Measurements from ENCODE around the gene ADAMTSL3.

ADAMTSL3 gene

DNA sequence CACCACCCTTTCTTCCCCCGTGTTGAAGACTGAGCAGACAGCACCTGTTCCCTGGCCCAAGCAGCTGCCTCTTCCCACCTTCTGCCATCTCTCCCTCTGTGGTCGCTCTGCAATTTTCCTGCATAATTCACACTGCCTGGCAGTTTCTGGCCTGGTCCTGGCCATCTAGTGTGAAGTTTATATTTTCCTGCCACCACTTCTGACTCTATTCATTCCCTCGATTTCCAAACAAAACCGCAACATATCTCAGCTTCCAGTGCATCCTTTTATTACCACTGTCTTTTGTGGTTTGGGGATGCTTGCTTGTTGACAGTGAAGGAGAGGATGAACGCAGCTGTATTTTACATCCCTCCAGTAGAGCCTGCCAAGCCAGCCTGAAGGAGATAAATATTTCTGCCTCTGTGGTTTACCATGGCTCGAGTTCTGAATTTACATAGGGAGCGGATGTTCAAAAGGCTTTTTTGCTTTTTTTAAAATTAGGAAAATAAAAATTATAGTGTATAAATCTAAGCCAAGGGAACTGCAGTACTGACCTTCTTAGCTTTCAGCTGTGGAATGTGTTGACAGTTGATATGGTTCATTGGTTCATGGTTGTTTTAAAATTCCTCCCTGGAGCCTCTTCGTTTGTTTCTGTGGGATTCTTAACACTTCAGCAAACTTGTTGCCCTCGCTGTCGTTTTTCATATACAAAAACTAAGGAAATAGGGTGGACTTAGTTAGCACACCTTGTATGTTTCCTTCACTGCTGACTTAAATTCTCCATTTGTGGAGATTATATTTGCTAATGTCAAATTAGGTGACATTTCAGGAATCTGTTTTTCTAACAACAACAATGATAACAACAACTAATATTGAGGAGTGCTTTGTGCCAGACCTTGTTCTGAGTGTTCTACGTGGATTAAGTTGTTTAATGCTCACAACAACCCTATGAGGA lies 250.5 kb downstream of the ADAMTSL3 start:
- Histone ChIP-seq H3K27ac (ENCODE audit: low read length) (no peak overlapping the region), H4K20me1 (ENCODE audit: insufficient read depth, low read length) (no peaks in the 10 kb centered on the region), H2AFZ (ENCODE audit: low read depth, low read length) (no peak overlapping the region), H3K4me1 (ENCODE audit: low read length) (no peaks in the 10 kb centered on the region), H3K4me2 (ENCODE audit: low read length) (no peak overlapping the region), H3K27me3 (ENCODE audit: low read depth, low read length) (peaks cover 24% of the 10 kb centered on the region; the same call in 1 of the 2 replicates), H3K79me2 (ENCODE audit: low read length) (no peaks in the 10 kb centered on the region), H3K9ac (ENCODE audit: low read length) (no peak overlapping the region), H3K36me3 (replicated peaks; ENCODE audit: low read depth, low read length) (no peaks in the 10 kb centered on the region), H3K4me3 (ENCODE audit: low read length) (no peak overlapping the region), H3K9me3 (ENCODE audit: insufficient read depth, low read length) (no peaks in the 10 kb centered on the region)
- TF ChIP-seq, protein P1, sequence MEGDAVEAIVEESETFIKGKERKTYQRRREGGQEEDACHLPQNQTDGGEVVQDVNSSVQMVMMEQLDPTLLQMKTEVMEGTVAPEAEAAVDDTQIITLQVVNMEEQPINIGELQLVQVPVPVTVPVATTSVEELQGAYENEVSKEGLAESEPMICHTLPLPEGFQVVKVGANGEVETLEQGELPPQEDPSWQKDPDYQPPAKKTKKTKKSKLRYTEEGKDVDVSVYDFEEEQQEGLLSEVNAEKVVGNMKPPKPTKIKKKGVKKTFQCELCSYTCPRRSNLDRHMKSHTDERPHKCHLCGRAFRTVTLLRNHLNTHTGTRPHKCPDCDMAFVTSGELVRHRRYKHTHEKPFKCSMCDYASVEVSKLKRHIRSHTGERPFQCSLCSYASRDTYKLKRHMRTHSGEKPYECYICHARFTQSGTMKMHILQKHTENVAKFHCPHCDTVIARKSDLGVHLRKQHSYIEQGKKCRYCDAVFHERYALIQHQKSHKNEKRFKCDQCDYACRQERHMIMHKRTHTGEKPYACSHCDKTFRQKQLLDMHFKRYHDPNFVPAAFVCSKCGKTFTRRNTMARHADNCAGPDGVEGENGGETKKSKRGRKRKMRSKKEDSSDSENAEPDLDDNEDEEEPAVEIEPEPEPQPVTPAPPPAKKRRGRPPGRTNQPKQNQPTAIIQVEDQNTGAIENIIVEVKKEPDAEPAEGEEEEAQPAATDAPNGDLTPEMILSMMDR (IDR thresholded peaks at IDR 0.05; ENCODE audit: low read depth, low read length) = no peak
- TF ChIP-seq EZH2phosphoT487 (IDR thresholded peaks at IDR 0.05; ENCODE audit: low read depth) = no peak

DNA sequence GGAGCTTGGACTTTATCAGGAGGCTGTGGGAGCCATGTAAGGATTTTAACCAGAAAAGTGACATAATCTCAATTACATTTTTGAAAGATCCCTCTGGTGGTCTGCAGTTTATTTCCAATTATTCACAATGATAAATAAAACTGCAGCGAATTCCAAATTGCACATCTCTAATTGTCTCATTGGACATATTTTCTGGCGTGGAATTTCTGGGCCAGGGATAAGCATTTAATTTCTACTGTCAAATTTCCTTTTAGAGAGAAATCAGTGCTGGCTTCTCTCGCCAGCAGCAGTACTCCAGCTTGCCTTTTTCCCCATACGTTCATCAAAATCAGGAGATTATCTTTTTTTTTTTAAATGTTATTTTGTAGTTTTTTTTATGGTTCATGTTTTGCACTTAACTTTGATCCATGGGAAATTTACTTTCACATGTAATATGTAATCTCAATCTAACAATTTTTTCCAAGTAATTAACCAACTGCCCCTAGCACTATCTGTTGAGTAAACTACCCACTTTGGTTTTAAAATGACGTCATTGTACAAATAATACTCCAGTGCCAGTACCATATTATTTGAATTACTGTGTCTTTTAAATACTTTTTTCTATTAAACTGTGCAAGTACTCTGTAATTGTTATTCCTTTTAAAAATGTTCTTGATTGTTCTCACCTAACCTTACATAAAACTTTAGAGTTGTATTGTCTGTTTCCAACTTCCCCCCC lies 251.8 kb downstream of the ADAMTSL3 start:
- Histone ChIP-seq H3K36me3 (replicated peaks; ENCODE audit: low read depth, low read length) (no peaks in the 10 kb centered on the region), H3K27ac (ENCODE audit: low read length) (no peak overlapping the region), H4K20me1 (ENCODE audit: insufficient read depth, low read length) (no peaks in the 10 kb centered on the region), H3K4me2 (ENCODE audit: low read length) (no peak overlapping the region), H3K27me3 (ENCODE audit: low read depth, low read length) (peaks cover 11% of the 10 kb centered on the region; the same call in 1 of the 2 replicates), H3K79me2 (ENCODE audit: low read length) (no peaks in the 10 kb centered on the region), H3K9ac (ENCODE audit: low read length) (no peak overlapping the region), H2AFZ (ENCODE audit: low read depth, low read length) (no peak overlapping the region), H3K9me3 (ENCODE audit: insufficient read depth, low read length) (no peaks in the 10 kb centered on the region), H3K4me3 (ENCODE audit: low read length) (no peak overlapping the region), H3K4me1 (ENCODE audit: low read length) (no peaks in the 10 kb centered on the region)
- TF ChIP-seq EZH2phosphoT487 (IDR thresholded peaks at IDR 0.05; ENCODE audit: low read depth) = no peak
- TF ChIP-seq, protein P1 (IDR thresholded peaks at IDR 0.05; ENCODE audit: low read depth, low read length) = no peak

DNA sequence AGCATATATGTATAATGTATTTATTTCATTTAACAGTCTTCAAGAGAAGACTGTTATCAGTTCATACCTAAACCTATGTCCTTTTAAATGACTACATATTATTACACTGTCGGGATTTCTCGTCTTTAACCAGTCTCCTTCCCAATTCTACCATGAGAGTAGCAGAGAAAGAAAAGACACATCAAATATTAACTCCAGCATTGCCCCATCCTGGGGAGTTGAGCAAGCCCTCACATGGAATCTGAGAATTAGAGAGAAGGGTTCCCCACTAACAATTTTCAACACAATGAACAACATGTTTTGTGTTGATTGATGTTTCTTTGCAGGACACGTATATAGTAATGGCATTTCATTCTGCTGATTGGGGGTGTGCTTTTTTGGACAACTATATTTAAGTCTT lies 257.4 kb downstream of the ADAMTSL3 start:
- Histone ChIP-seq H3K79me2 (ENCODE audit: low read length) (no peaks in the 10 kb centered on the region), H3K4me3 (ENCODE audit: low read length) (no peak overlapping the region), H3K9ac (ENCODE audit: low read length) (no peak overlapping the region), H3K27me3 (ENCODE audit: low read depth, low read length) (no peaks in the 10 kb centered on the region), H3K36me3 (replicated peaks; ENCODE audit: low read depth, low read length) (no peaks in the 10 kb centered on the region), H3K9me3 (ENCODE audit: insufficient read depth, low read length) (no peaks in the 10 kb centered on the region), H3K4me2 (ENCODE audit: low read length) (no peak overlapping the region), H3K4me1 (ENCODE audit: low read length) (no peaks in the 10 kb centered on the region), H3K27ac (ENCODE audit: low read length) (no peak overlapping the region), H2AFZ (ENCODE audit: low read depth, low read length) (no peak overlapping the region), H4K20me1 (ENCODE audit: insufficient read depth, low read length) (no peaks in the 10 kb centered on the region)
- TF ChIP-seq, protein P1 (IDR thresholded peaks at IDR 0.05; ENCODE audit: low read depth, low read length) = no peak

DNA sequence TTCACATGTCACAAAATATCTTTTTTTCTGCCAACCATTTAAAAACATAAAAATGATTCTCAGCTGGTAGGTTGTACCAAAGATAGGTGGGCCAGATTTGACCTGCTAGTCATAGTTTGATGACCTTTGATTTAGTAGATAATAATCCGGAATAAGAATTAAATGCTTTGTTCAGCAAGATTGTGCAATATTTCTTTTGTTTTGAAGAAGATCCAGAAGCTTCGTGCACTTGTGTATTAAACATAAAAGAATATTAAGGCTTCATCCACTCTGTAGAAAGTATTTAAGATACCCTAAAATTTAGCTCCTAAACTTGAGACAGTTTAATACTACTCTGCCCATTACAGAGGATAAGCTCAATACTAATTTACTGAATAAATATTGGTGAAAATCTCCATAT lies 258.4 kb downstream of the ADAMTSL3 start:
- H3K4me3 ChIP-seq (ENCODE audit: low read length) = no peak overlapping the region
- H3K27me3 ChIP-seq (ENCODE audit: low read depth, low read length) = no peaks in the 10 kb centered on the region
- H3K27ac ChIP-seq (ENCODE audit: low read length) = no peak overlapping the region
- H4K20me1 ChIP-seq (ENCODE audit: insufficient read depth, low read length) = no peaks in the 10 kb centered on the region
- no peak overlapping the region for H2AFZ ChIP-seq (ENCODE audit: low read depth, low read length)
- no peaks in the 10 kb centered on the region for H3K36me3 ChIP-seq (replicated peaks; ENCODE audit: low read depth, low read length)
- no peaks in the 10 kb centered on the region for H3K9me3 ChIP-seq (ENCODE audit: insufficient read depth, low read length)
- no peaks in the 10 kb centered on the region for H3K4me1 ChIP-seq (ENCODE audit: low read length)
- no peaks in the 10 kb centered on the region for H3K79me2 ChIP-seq (ENCODE audit: low read length)
- TF ChIP-seq, protein P1 (IDR thresholded peaks at IDR 0.05; ENCODE audit: low read depth, low read length) = no peak
- TF ChIP-seq EZH2phosphoT487 (IDR thresholded peaks at IDR 0.05; ENCODE audit: low read depth) = no peak
- no peak overlapping the region for H3K4me2 ChIP-seq (ENCODE audit: low read length)
- no peak overlapping the region for H3K9ac ChIP-seq (ENCODE audit: low read length)
